Measurements from ENCODE around the gene CERS2.

The CERS2 gene

GRCh38 chr1:150955280-150955679, 19.4 kb downstream of the CERS2 start:
- no peaks in the 10 kb centered on the region for H3K4me1 ChIP-seq (ENCODE audit: insufficient read depth, low read length, severe bottlenecking)
- no peaks in the 10 kb centered on the region for H3K27me3 ChIP-seq (ENCODE audit: insufficient read depth, low read length)
- peaks cover 84% of the 10 kb centered on the region for H3K36me3 ChIP-seq (ENCODE audit: insufficient read depth, low read length)
- no peaks in the 10 kb centered on the region for H3K9me3 ChIP-seq (ENCODE audit: low read length)
- H3K4me2 ChIP-seq (ENCODE audit: low read length): no peak overlapping the region
- no peak overlapping the region for H3K9ac ChIP-seq (ENCODE audit: low read length)
- H4K20me1 ChIP-seq (ENCODE audit: insufficient read depth, low read length): no peaks in the 10 kb centered on the region
- no peak overlapping the region for H3K4me3 ChIP-seq (ENCODE audit: low read depth, low read length, poor library complexity, severe bottlenecking)
- TF ChIP-seq, protein P1, sequence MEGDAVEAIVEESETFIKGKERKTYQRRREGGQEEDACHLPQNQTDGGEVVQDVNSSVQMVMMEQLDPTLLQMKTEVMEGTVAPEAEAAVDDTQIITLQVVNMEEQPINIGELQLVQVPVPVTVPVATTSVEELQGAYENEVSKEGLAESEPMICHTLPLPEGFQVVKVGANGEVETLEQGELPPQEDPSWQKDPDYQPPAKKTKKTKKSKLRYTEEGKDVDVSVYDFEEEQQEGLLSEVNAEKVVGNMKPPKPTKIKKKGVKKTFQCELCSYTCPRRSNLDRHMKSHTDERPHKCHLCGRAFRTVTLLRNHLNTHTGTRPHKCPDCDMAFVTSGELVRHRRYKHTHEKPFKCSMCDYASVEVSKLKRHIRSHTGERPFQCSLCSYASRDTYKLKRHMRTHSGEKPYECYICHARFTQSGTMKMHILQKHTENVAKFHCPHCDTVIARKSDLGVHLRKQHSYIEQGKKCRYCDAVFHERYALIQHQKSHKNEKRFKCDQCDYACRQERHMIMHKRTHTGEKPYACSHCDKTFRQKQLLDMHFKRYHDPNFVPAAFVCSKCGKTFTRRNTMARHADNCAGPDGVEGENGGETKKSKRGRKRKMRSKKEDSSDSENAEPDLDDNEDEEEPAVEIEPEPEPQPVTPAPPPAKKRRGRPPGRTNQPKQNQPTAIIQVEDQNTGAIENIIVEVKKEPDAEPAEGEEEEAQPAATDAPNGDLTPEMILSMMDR (IDR thresholded peaks at IDR 0.05; ENCODE audit: low read length): no peak
- no peak for TF ChIP-seq EZH2 (IDR thresholded peaks at IDR 0.05; ENCODE audit: borderline replicate concordance, low read length)
- H3K9me2 ChIP-seq (ENCODE audit: low read depth, low read length): no peaks in the 10 kb centered on the region
- H3K79me2 ChIP-seq (ENCODE audit: insufficient read depth, low read length): no peaks in the 10 kb centered on the region
- no peak overlapping the region for H3K27ac ChIP-seq (ENCODE audit: low read depth, low read length, poor library complexity, severe bottlenecking)
- no peaks in the 10 kb centered on the region for H3F3A ChIP-seq (ENCODE audit: insufficient read depth, low read length)
- no peak overlapping the region for H2AFZ ChIP-seq (ENCODE audit: low read length)

DNA sequence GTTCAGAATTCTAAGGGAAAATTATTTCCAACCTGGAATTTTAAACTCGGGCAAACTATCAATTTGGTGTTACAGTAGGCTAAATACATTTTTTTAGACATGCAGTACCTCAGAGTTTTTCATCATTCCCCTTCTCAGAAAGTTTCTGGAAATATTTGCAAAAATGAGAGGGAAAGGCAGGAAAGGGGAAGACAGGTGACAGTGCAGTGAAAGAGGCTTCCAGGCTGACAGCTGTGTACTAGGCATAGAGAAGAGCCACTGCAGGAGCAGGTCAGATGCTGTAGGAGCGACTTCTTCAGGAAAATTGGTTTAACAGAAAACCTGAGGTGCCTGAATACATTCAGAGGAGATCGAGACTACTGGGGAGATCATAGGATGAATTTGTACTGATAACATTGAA, 19.9 kb downstream of the CERS2 start:
- Histone ChIP-seq H4K20me1 (ENCODE audit: insufficient read depth, low read length) (no peaks in the 10 kb centered on the region), H3K36me3 (ENCODE audit: insufficient read depth, low read length) (peaks cover 84% of the 10 kb centered on the region)

DNA sequence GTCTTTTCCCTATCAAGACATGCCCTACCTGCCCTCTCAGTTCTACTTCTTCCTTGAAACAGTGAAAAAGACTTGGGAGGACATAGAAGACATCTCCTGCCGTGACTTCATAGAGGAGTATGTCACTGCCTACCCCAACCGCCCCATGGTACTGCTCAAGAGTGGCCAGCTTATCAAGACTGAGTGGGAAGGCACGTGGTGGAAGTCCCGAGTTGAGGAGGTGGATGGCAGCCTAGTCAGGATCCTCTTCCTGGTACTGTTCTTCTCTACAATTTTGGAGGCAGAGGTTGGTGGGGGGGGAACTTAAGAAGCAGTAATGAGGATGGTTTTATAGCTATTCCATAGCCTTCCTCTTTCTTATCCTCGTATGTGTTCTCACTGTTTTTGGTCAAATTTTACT, 29.8 kb downstream of the CERS2 start:
- no peaks in the 10 kb centered on the region for H3K9me2 ChIP-seq (ENCODE audit: low read depth, low read length)
- no peak overlapping the region for H3K4me2 ChIP-seq (ENCODE audit: low read length)
- H3K36me3 ChIP-seq (ENCODE audit: insufficient read depth, low read length): peaks cover 91% of the 10 kb centered on the region
- H3K79me2 ChIP-seq (ENCODE audit: insufficient read depth, low read length): no peaks in the 10 kb centered on the region
- no peaks in the 10 kb centered on the region for H3K9me3 ChIP-seq (ENCODE audit: low read length)
- H3K27ac ChIP-seq (ENCODE audit: low read depth, low read length, poor library complexity, severe bottlenecking): no peak overlapping the region
- no peak overlapping the region for H2AFZ ChIP-seq (ENCODE audit: low read length)
- TF ChIP-seq, protein P1 (IDR thresholded peaks at IDR 0.05; ENCODE audit: low read length): no peak
- no peak for TF ChIP-seq EZH2 (IDR thresholded peaks at IDR 0.05; ENCODE audit: borderline replicate concordance, low read length)
- no peaks in the 10 kb centered on the region for H3K4me1 ChIP-seq (ENCODE audit: insufficient read depth, low read length, severe bottlenecking)
- H3K9ac ChIP-seq (ENCODE audit: low read length): no peak overlapping the region
- H3K27me3 ChIP-seq (ENCODE audit: insufficient read depth, low read length): no peaks in the 10 kb centered on the region
- H3F3A ChIP-seq (ENCODE audit: insufficient read depth, low read length): no peaks in the 10 kb centered on the region
- no peaks in the 10 kb centered on the region for H4K20me1 ChIP-seq (ENCODE audit: insufficient read depth, low read length)
- H3K4me3 ChIP-seq (ENCODE audit: low read depth, low read length, poor library complexity, severe bottlenecking): no peak overlapping the region

More for the DNA sequence above, 19.9 kb downstream of the CERS2 start:
- Histone ChIP-seq H3K4me3 (ENCODE audit: low read depth, low read length, poor library complexity, severe bottlenecking) (no peak overlapping the region), H3K9ac (ENCODE audit: low read length) (no peak overlapping the region), H3K9me2 (ENCODE audit: low read depth, low read length) (no peaks in the 10 kb centered on the region), H3K4me2 (ENCODE audit: low read length) (no peak overlapping the region), H3F3A (ENCODE audit: insufficient read depth, low read length) (no peaks in the 10 kb centered on the region), H2AFZ (ENCODE audit: low read length) (no peak overlapping the region), H3K27me3 (ENCODE audit: insufficient read depth, low read length) (no peaks in the 10 kb centered on the region), H3K4me1 (ENCODE audit: insufficient read depth, low read length, severe bottlenecking) (no peaks in the 10 kb centered on the region), H3K27ac (ENCODE audit: low read depth, low read length, poor library complexity, severe bottlenecking) (no peak overlapping the region), H3K79me2 (ENCODE audit: insufficient read depth, low read length) (no peaks in the 10 kb centered on the region), H3K9me3 (ENCODE audit: low read length) (no peaks in the 10 kb centered on the region)
- TF ChIP-seq, protein P1 (IDR thresholded peaks at IDR 0.05; ENCODE audit: low read length): no peak

All from OCI-LY1 (cell line).